Glomerular visceral epithelial cell (primary cell): ENCODE measurements around the gene APP.
A peak's percentile ranks its signal among the peaks of the same experiment; 100 is the strongest.

ENCODE experiments used
- DNase-seq: peaks from one replicate; pipeline ENCODE4 v3.0.0-alpha.2; 2016; ENCODE audit errors: extremely low spot score

The APP gene

GRCh38 chr21:26127073-26127814 is 43.3 kb downstream of the APP start:
- no peak for DNase-seq

- no peak for DNase-seq
Observed at GRCh38 chr21:26126168-26126553, 44.4 kb downstream of the APP start.

- DNase-seq: no peak
Observed at GRCh38 chr21:26125433-26126167, 45.0 kb downstream of the APP start.

GRCh38 chr21:26124896-26125295 is 45.7 kb downstream of the APP start:
- no peak for DNase-seq

- no peak for DNase-seq
Observed at GRCh38 chr21:26124421-26124833, 46.1 kb downstream of the APP start.

GRCh38 chr21:26123012-26123411 is 47.6 kb downstream of the APP start:
- DNase-seq: no peak

GRCh38 chr21:26120828-26121227 is 49.7 kb downstream of the APP start:
- DNase-seq: no peak

- no peak for DNase-seq
Observed at GRCh38 chr21:26119906-26120305, 50.7 kb downstream of the APP start.

GRCh38 chr21:26118938-26119540 is 51.5 kb downstream of the APP start:
- DNase-seq: no peak

GRCh38 chr21:26117972-26118367 is 52.6 kb downstream of the APP start:
- DNase-seq: no peak

GRCh38 chr21:26117324-26117971 is 53.1 kb downstream of the APP start:
- no peak for DNase-seq

- DNase-seq: no peak
Observed at GRCh38 chr21:26116456-26117011, 54.0 kb downstream of the APP start.

- no peak for DNase-seq
Observed at GRCh38 chr21:26115899-26116298, 54.7 kb downstream of the APP start.

- DNase-seq: peak; percentile 61
Observed at GRCh38 chr21:26115305-26115704, 55.3 kb downstream of the APP start.

GRCh38 chr21:26112975-26113374 is 57.6 kb downstream of the APP start:
- no peak for DNase-seq

- DNase-seq: no peak
Observed at GRCh38 chr21:26112127-26112742, 58.3 kb downstream of the APP start.

GRCh38 chr21:26110715-26111114 is 59.9 kb downstream of the APP start:
- no peak for DNase-seq

GRCh38 chr21:26107429-26107828 is 63.1 kb downstream of the APP start:
- DNase-seq: no peak

GRCh38 chr21:26106562-26106961 is 64.0 kb downstream of the APP start:
- DNase-seq: no peak

- DNase-seq: no peak
Observed at GRCh38 chr21:26105819-26106218, 64.8 kb downstream of the APP start.

GRCh38 chr21:26100573-26100972 is 70.0 kb downstream of the APP start:
- no peak for DNase-seq
